ENCODE data around the gene SMCO2. TPM values are rescaled to one million over a fixed set of nuclear protein-coding genes. Genes with fewer than 3 reads are reported as not detected.

Gene SMCO2
- total RNA-seq, 1 donor from 2014 or later = 1.3 TPM

DNA sequence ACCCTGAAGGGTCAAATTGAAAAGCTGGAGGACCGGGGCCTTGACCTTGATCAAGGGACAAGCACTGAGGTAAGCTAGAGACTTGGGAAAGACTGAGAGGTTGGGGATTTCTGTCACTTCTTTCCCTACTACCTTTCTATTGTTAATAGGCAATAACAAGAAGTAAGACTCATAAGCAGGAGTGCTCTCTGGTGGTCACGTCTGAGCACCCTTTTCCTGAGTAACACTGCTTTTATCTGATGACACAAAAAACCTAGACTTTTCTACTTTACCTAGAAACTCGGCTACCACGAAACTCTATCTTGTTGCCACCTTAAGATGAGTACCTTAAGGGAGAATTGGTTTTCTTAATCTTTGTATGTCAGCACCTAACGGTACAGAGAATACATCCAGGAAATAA, 41.9 kb downstream of the SMCO2 start:
- no peak for DNase-seq (ENCODE audit: low spot score)
- no peak overlapping the region for H3K4me3 Mint-ChIP-seq (ENCODE audit: low read depth)
- intact Hi-C loops (cut with micrococcal nuclease) = no loop called here
- H3K27ac Mint-ChIP-seq = no peak overlapping the region
- peaks cover 11% of the 10 kb centered on the region for H3K36me3 Mint-ChIP-seq (ENCODE audit: low read depth)
- H3K9me3 Mint-ChIP-seq = peaks cover 23% of the 10 kb centered on the region
- peaks cover 4% of the 10 kb centered on the region for H3K4me1 Mint-ChIP-seq (ENCODE audit: low read depth)
- peaks cover 20% of the 10 kb centered on the region for H3K27me3 Mint-ChIP-seq (ENCODE audit: low read depth)

- DNase-seq (ENCODE audit: low spot score) = no peak
- H3K27ac Mint-ChIP-seq = no peak overlapping the region
- peaks cover 24% of the 10 kb centered on the region for H3K27me3 Mint-ChIP-seq (ENCODE audit: low read depth)
- peaks cover 12% of the 10 kb centered on the region for H3K36me3 Mint-ChIP-seq (ENCODE audit: low read depth)
- peaks cover 10% of the 10 kb centered on the region for H3K4me1 Mint-ChIP-seq (ENCODE audit: low read depth)
- no peak overlapping the region for H3K4me3 Mint-ChIP-seq (ENCODE audit: low read depth)
- H3K9me3 Mint-ChIP-seq = peaks cover 18% of the 10 kb centered on the region
- intact Hi-C loops (cut with micrococcal nuclease) = no loop called here
These were observed 44.7 kb downstream of the SMCO2 start for GRCh38 chr12:27491226-27491625.

- no peak overlapping the region for H3K4me3 Mint-ChIP-seq (ENCODE audit: low read depth)
- H3K9me3 Mint-ChIP-seq = peaks cover 18% of the 10 kb centered on the region
- intact Hi-C loops (cut with micrococcal nuclease) = no loop called here
- H3K27me3 Mint-ChIP-seq (ENCODE audit: low read depth) = peaks cover 24% of the 10 kb centered on the region
- peaks cover 28% of the 10 kb centered on the region for H3K4me1 Mint-ChIP-seq (ENCODE audit: low read depth)
- H3K36me3 Mint-ChIP-seq (ENCODE audit: low read depth) = peaks cover 26% of the 10 kb centered on the region
- no peak overlapping the region for H3K27ac Mint-ChIP-seq
- no peak for DNase-seq (ENCODE audit: low spot score)
These were observed 46.9 kb downstream of the SMCO2 start for GRCh38 chr12:27493260-27493940.

DNA sequence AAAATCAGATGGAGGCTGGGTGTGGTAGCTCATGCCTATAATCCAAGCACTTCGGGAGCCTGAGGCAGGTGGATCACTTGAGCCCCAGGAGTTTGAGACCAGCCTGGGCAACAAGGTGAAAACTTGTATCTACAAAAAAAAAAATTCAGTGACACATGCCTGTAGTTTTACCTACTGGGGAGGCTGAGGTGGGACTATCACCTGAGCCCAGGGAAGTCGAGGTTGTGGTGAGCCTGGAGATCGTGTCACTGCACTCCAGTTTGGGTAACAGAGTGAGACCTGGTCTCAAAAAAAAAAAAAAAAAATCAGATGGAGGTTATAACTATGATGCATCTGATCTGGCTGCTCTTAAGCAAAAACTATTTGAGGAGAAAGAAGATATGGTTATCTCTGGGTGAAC, 50.9 kb downstream of the SMCO2 start:
- Mint-ChIP-seq H3K27me3 (ENCODE audit: low read depth) (peaks cover 14% of the 10 kb centered on the region), H3K9me3 (peaks cover 22% of the 10 kb centered on the region), H3K4me3 (ENCODE audit: low read depth) (peak overlapping the region; percentile 15), H3K36me3 (ENCODE audit: low read depth) (peaks cover 40% of the 10 kb centered on the region), H3K4me1 (ENCODE audit: low read depth) (peaks cover 54% of the 10 kb centered on the region), H3K27ac (peak overlapping the region; percentile 90)
- intact Hi-C loops (cut with micrococcal nuclease) = no loop called here
- no peak for DNase-seq (ENCODE audit: low spot score)

DNA sequence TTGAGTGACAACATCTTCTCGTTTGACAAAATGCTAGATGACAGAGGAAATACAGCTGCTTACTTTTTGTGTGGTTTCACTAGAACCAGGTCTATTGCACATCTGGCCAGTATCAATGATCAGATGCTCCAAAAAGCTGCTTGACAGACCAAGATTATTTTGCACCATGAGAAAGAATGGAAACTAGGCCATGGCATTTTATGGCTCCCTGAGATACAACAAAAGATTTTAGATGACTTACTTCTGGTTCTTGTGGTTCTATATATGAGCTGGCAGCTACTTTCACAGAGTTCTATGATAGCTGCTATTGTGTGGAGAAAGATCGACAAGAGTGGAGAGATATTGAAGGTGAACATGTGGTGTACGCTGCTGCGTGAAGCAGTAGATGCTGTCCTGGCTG, 51.6 kb downstream of the SMCO2 start:
- peak overlapping the region; percentile 15 for H3K4me3 Mint-ChIP-seq (ENCODE audit: low read depth)
- peaks cover 27% of the 10 kb centered on the region for H3K9me3 Mint-ChIP-seq
- peak overlapping the region; percentile 90 for H3K27ac Mint-ChIP-seq
- peaks cover 10% of the 10 kb centered on the region for H3K27me3 Mint-ChIP-seq (ENCODE audit: low read depth)
- intact Hi-C loops (cut with micrococcal nuclease) = loop anchor here (1.0 to 2.0 kb wide), 5 partner anchors 25 to 324 kb away; partner anchors contain the start of gene PPFIBP1
- peaks cover 44% of the 10 kb centered on the region for H3K36me3 Mint-ChIP-seq (ENCODE audit: low read depth)
- H3K4me1 Mint-ChIP-seq (ENCODE audit: low read depth) = peaks cover 60% of the 10 kb centered on the region
- peak; percentile 21 for DNase-seq (ENCODE audit: low spot score)

- peaks cover 60% of the 10 kb centered on the region for H3K4me1 Mint-ChIP-seq (ENCODE audit: low read depth)
These were observed 52.2 kb downstream of the SMCO2 start for GRCh38 chr12:27498761-27499160.

DNA sequence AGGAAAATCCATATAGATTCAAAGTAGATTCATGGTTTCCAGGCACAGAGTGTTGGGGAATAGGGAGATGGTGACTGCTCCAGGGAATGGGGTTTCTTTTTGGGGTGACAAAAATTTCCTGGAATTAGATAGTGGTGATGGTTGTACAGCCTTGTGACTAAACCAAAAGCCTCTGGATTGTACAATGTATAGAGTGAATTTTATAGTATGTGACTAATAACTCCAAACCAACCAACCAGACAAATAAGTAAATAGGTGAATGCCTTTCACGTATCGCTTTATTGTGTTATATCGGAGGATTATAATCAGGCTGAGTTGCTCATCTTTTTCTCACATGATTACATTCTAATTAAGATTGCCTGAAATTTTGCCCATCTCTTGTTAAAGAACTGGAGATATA, 52.8 kb downstream of the SMCO2 start:
- H3K4me3 Mint-ChIP-seq (ENCODE audit: low read depth) = no peak overlapping the region
- peaks cover 10% of the 10 kb centered on the region for H3K27me3 Mint-ChIP-seq (ENCODE audit: low read depth)
- no peak overlapping the region for H3K27ac Mint-ChIP-seq
- peaks cover 62% of the 10 kb centered on the region for H3K4me1 Mint-ChIP-seq (ENCODE audit: low read depth)
- DNase-seq (ENCODE audit: low spot score) = no peak
- peaks cover 48% of the 10 kb centered on the region for H3K36me3 Mint-ChIP-seq (ENCODE audit: low read depth)
- intact Hi-C loops (cut with micrococcal nuclease) = loop anchor here (2.0 kb wide), 1 partner anchor 27 kb away; no protein-coding TSS in a partner anchor
- H3K9me3 Mint-ChIP-seq = peaks cover 34% of the 10 kb centered on the region

More at GRCh38 chr12:27498761-27499160, 52.2 kb downstream of the SMCO2 start:
- no peak for DNase-seq (ENCODE audit: low spot score)
- H3K27me3 Mint-ChIP-seq (ENCODE audit: low read depth) = peaks cover 8% of the 10 kb centered on the region
- H3K4me3 Mint-ChIP-seq (ENCODE audit: low read depth) = no peak overlapping the region
- peak overlapping the region; percentile 90 for H3K27ac Mint-ChIP-seq
- H3K36me3 Mint-ChIP-seq (ENCODE audit: low read depth) = peaks cover 45% of the 10 kb centered on the region
- intact Hi-C loops (cut with micrococcal nuclease) = loop anchor here (1.0 to 2.0 kb wide), 5 partner anchors 26 to 324 kb away; partner anchors contain the start of gene PPFIBP1
- peaks cover 28% of the 10 kb centered on the region for H3K9me3 Mint-ChIP-seq

GRCh38 chr12:27500546-27500945, 54.0 kb downstream of the SMCO2 start:
- peaks cover 37% of the 10 kb centered on the region for H3K9me3 Mint-ChIP-seq
- H3K4me1 Mint-ChIP-seq (ENCODE audit: low read depth) = peaks cover 59% of the 10 kb centered on the region
- DNase-seq (ENCODE audit: low spot score) = no peak
- intact Hi-C loops (cut with micrococcal nuclease) = loop anchor here (10.0 kb wide), 1 partner anchor 166 kb away; the partner anchor contains the start of gene BMAL2
- no peak overlapping the region for H3K27ac Mint-ChIP-seq
- no peak overlapping the region for H3K4me3 Mint-ChIP-seq (ENCODE audit: low read depth)
- peaks cover 6% of the 10 kb centered on the region for H3K27me3 Mint-ChIP-seq (ENCODE audit: low read depth)
- peaks cover 42% of the 10 kb centered on the region for H3K36me3 Mint-ChIP-seq (ENCODE audit: low read depth)

GRCh38 chr12:27502021-27502435, 55.5 kb downstream of the SMCO2 start:
- intact Hi-C loops (cut with micrococcal nuclease) = loop anchor here (1.0 to 10.0 kb wide), 6 partner anchors 32 to 320 kb away; partner anchors contain the start of gene BMAL2
- peaks cover 13% of the 10 kb centered on the region for H3K27me3 Mint-ChIP-seq (ENCODE audit: low read depth)
- peaks cover 40% of the 10 kb centered on the region for H3K9me3 Mint-ChIP-seq
- H3K4me3 Mint-ChIP-seq (ENCODE audit: low read depth) = peak overlapping the region; percentile 49
- H3K36me3 Mint-ChIP-seq (ENCODE audit: low read depth) = peaks cover 46% of the 10 kb centered on the region
- no peak for DNase-seq (ENCODE audit: low spot score)
- peaks cover 53% of the 10 kb centered on the region for H3K4me1 Mint-ChIP-seq (ENCODE audit: low read depth)
- peak overlapping the region; percentile 91 for H3K27ac Mint-ChIP-seq

GRCh38 chr12:27504507-27504906, 58.0 kb downstream of the SMCO2 start:
- no peak for DNase-seq (ENCODE audit: low spot score)
- intact Hi-C loops (cut with micrococcal nuclease) = loop anchor here (10.0 kb wide), 1 partner anchor 170 kb away; the partner anchor contains the start of gene BMAL2
- Mint-ChIP-seq H3K9me3 (peaks cover 29% of the 10 kb centered on the region), H3K27ac (no peak overlapping the region), H3K4me3 (ENCODE audit: low read depth) (no peak overlapping the region), H3K27me3 (ENCODE audit: low read depth) (peaks cover 32% of the 10 kb centered on the region), H3K4me1 (ENCODE audit: low read depth) (peaks cover 30% of the 10 kb centered on the region), H3K36me3 (ENCODE audit: low read depth) (peaks cover 26% of the 10 kb centered on the region)

DNA sequence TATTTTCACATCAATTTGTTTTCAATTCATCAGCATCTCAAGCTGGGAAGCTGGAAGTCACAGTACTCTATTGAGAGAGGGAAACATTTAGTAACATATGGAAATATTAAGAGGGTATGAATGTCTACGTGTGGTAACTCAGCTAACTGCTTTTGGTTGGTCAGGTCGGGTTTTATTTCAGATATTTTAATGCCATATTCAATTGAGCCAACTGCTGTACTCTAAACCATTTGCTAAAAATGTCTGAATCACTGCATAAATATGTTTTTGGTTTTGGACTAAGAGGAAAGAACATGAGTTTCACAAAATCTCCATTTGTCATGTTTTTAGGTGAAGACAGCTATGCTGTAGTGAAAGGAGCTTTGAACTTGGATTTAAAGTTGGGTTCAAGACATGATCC, 58.6 kb downstream of the SMCO2 start:
- H3K9me3 Mint-ChIP-seq = peaks cover 26% of the 10 kb centered on the region
- peaks cover 27% of the 10 kb centered on the region for H3K4me1 Mint-ChIP-seq (ENCODE audit: low read depth)
- no peak for DNase-seq (ENCODE audit: low spot score)
- intact Hi-C loops (cut with micrococcal nuclease) = loop anchor here (10.0 kb wide), 1 partner anchor 170 kb away; the partner anchor contains the start of gene BMAL2
- no peak overlapping the region for H3K4me3 Mint-ChIP-seq (ENCODE audit: low read depth)
- H3K36me3 Mint-ChIP-seq (ENCODE audit: low read depth) = peaks cover 24% of the 10 kb centered on the region
- peaks cover 32% of the 10 kb centered on the region for H3K27me3 Mint-ChIP-seq (ENCODE audit: low read depth)
- H3K27ac Mint-ChIP-seq = no peak overlapping the region

DNA sequence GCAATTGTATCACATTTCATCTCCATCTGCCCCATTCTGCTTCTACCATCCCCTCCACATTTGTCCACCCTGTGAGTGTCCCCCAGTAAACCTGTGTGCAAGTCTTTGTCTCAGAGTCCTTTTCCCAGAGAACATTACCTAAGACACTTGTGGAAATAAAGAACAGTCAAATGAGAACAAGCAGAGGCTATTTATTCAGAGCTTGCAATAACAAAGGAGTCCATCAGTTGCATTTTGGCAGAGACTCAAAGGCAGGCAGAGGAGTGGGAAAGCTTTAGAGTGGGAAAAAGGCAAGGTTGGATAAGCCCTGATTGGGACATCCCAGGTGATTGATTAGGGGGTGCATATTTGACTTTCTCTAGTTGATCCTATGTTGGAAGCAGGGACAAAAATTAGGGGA, 59.2 kb downstream of the SMCO2 start:
- Mint-ChIP-seq H3K4me3 (ENCODE audit: low read depth) (no peak overlapping the region), H3K27ac (no peak overlapping the region), H3K9me3 (peaks cover 26% of the 10 kb centered on the region), H3K27me3 (ENCODE audit: low read depth) (peaks cover 38% of the 10 kb centered on the region), H3K4me1 (ENCODE audit: low read depth) (peaks cover 24% of the 10 kb centered on the region), H3K36me3 (ENCODE audit: low read depth) (peaks cover 19% of the 10 kb centered on the region)
- DNase-seq (ENCODE audit: low spot score) = no peak
- intact Hi-C loops (cut with micrococcal nuclease) = loop anchor here (10.0 kb wide), 1 partner anchor 171 kb away; the partner anchor contains the start of gene BMAL2

GRCh38 chr12:27506645-27507189, 60.2 kb downstream of the SMCO2 start:
- intact Hi-C loops (cut with micrococcal nuclease) = loop anchor here (10.0 kb wide), 1 partner anchor 172 kb away; the partner anchor contains the start of gene BMAL2

More at GRCh38 chr12:27506645-27507189, 60.2 kb downstream of the SMCO2 start:
- peaks cover 19% of the 10 kb centered on the region for H3K4me1 Mint-ChIP-seq (ENCODE audit: low read depth)
- peaks cover 15% of the 10 kb centered on the region for H3K36me3 Mint-ChIP-seq (ENCODE audit: low read depth)
- H3K27me3 Mint-ChIP-seq (ENCODE audit: low read depth) = peaks cover 47% of the 10 kb centered on the region
- H3K9me3 Mint-ChIP-seq = peaks cover 26% of the 10 kb centered on the region
- no peak for DNase-seq (ENCODE audit: low spot score)
- H3K4me3 Mint-ChIP-seq (ENCODE audit: low read depth) = no peak overlapping the region
- H3K27ac Mint-ChIP-seq = no peak overlapping the region

All from activated T-helper 2 cell treated with anti-CD3 and anti-CD28 coated beads, Interferon-gamma antibody, Interleukin-2, Interleukin-4, amounts not matched to agents 10 μg/mL and 5 μg/mL and 100 μg/mL, durations not matched to agents 14 hours and 24 hours and 36 hours (primary cell).